Sigmoid colon (tissue), 7 donors: ENCODE measurements around the gene OPCML. TPM values are rescaled to one million over a fixed set of nuclear protein-coding genes. Genes with fewer than 3 reads are reported as not detected.

Source experiments
- DNase-seq: peaks from one replicate; pipeline ENCODE4 v3.0.0-alpha.2; 2019
- H3K27ac ChIP-seq, 4 donors: fragments of 200-600 bp; sonication (generic); one replicate each; pipeline ENCODE4 v1.5.1; 2016 to 2019; ENCODE audit warnings: mild to moderate bottlenecking in 1 of 4
- H3K27me3 ChIP-seq, 3 donors: fragments of 200-600 bp; sonication (generic); one replicate each; pipeline ENCODE4 v1.5.1; 2019; ENCODE audit warnings: mild to moderate bottlenecking in 1 of 3
- H3K36me3 ChIP-seq, 4 donors: fragments of 200-600 bp; sonication (generic); one replicate each; pipeline ENCODE4 v1.5.1; 2016 to 2019
- H3K4me1 ChIP-seq, 4 donors: fragments of 200-600 bp; sonication (generic); one replicate each; pipeline ENCODE4 v1.5.1; 2017 to 2019
- H3K4me3 ChIP-seq, 4 donors: fragments of 200-600 bp; sonication (generic); one replicate each; pipeline ENCODE4 v1.5.1; 2017 to 2019; ENCODE audit warnings: mild to moderate bottlenecking in 2 of 4, moderate library complexity in 1 of 4
- H3K9me3 ChIP-seq, 4 donors: fragments of 200-600 bp in 3 of 4; sonication (generic) in 3 of 4; one replicate each; pipeline versions ENCODE4 v1.5.1 to v1.6.1; 2013 to 2019
- EP300 ChIP-seq, 4 donors: sonication (generic); formaldehyde crosslinking; IDR thresholded peaks; one replicate each; pipeline ENCODE4 v1.6.1; 2017; ENCODE audit warnings: antibody characterized with exemption in 4 of 4
- POLR2A ChIP-seq, 2 donors: fragments of 450-650 bp; IDR thresholded peaks; one replicate each; pipeline ENCODE4 v1.6.1; 2016; ENCODE audit warnings: antibody characterized with exemption in 2 of 2, mild to moderate bottlenecking in 2 of 2, moderate library complexity in 2 of 2
- POLR2AphosphoS5 ChIP-seq, 4 donors: sonication (generic); formaldehyde crosslinking; IDR thresholded peaks; one replicate each; pipeline ENCODE4 v1.6.1; 2017; ENCODE audit warnings: antibody characterized with exemption in 4 of 4
- WGBS, 2 donors: extraction: QIAGEN DNeasy Blood & Tissue Kit; methylation state at CpG; one replicate each; pipeline ENCODE4 v1.1.7; 2013; 5-methylcytosine and 5-hydroxymethylcytosine counted together
- intact Hi-C: fragments of 100-400 bp; cut with DNase I; formaldehyde crosslinking; loops from one replicate; pipeline ENCODE4 v1.15.1; 2023
- polyA plus RNA-seq, 3 donors: library from polyadenylated mRNA; stranded (reverse); fragments of 200-250 nt; gene quantifications; one replicate each; pipeline ENCODE4 v1.2.3, GENCODE V29; 2013
- total RNA-seq, 4 donors: library from RNA; depleted of rRNA; stranded (reverse); fragments of >200 nt; gene quantifications; one replicate each; pipeline ENCODE4 v1.1.0, GENCODE V29; 2016
- TF ChIP-seq, protein P1 (sequence below), 4 experiments: fragments of 450-650 bp in 3 of 4; fragments of 200-600 bp in 1 of 4; IDR thresholded peaks; one replicate each; pipeline ENCODE4 v1.5.1; 2016 to 2019; ENCODE audit warnings: antibody characterized with exemption in 4 of 4, mild to moderate bottlenecking in 3 of 4, moderate library complexity in 2 of 4
- donor health status: healthy with polysubstance abuse.
- donor health status: Bipolar disorder and iron deficiency.
- donor health status: healthy.

Gene OPCML
- total and polyA plus RNA-seq, 7 donors, result under 0.01 to 0.14 (median 0.03) TPM; not detected in 4

DNA sequence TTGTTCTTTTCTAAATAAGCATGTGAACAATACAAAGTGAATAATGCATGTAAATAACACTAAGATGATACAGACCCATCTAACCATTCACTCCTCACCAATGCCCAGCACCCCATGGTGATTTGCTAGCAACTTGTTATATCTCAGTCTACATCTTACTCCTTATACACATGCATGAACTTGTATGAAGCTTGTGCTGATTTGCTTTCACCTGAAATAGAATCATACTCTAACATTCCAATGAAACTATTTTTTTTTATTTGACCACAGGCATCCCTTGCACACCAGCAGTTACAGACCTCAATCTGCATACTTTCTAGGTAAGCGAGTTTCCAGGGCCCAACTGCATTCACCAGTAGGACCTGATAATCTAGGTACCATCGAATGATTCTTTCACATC, 873.6 kb downstream of the OPCML start:
- H3K27me3 ChIP-seq, result no peaks in the 10 kb centered on the region
- 66 to 88% methylated on average over 2 of the region's 2 CpGs for WGBS, 2 donors
- H3K36me3 ChIP-seq, result no peaks in the 10 kb centered on the region
- intact Hi-C loops, result no loop called here
- H3K9me3 ChIP-seq, result no peaks in the 10 kb centered on the region
- H3K27ac ChIP-seq, result no peak overlapping the region
- no peak for TF ChIP-seq POLR2A (IDR thresholded peaks at IDR 0.05)
- H3K4me3 ChIP-seq, result no peak overlapping the region
- H3K4me1 ChIP-seq, result no peaks in the 10 kb centered on the region
- DNase-seq, result no peak

DNA sequence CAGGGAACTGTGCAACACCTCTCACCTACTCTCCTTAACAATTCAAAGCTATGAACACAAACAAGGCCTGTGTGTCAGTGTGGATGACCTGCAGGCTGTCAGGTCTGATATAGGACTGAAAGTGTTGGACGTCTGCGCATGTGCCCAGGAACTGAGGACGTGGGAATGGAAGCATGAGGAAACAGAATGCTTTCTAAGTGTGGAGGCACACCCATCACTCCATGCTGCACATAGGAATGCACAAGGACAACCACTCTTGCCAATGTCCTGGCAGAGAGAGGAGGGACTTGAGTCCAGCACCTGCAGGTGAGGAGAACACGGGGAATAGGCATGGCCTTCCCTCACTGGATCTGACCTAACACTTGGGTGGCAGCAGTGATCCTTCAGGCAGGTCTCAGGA, 874.3 kb downstream of the OPCML start:
- Histone ChIP-seq H3K27me3 (no peaks in the 10 kb centered on the region), H3K9me3 (no peaks in the 10 kb centered on the region), H3K4me3 (no peak overlapping the region), H3K27ac (no peak overlapping the region), H3K36me3 (no peaks in the 10 kb centered on the region), H3K4me1 (no peaks in the 10 kb centered on the region)
- intact Hi-C loops, result no loop called here
- DNase-seq, result no peak
- WGBS, 2 donors, result 85 to 88% methylated on average over 4 of the region's 4 CpGs
- no peak for TF ChIP-seq POLR2A (IDR thresholded peaks at IDR 0.05)
- TF ChIP-seq EP300 (IDR thresholded peaks at IDR 0.05), result no peak
- TF ChIP-seq, protein P1, sequence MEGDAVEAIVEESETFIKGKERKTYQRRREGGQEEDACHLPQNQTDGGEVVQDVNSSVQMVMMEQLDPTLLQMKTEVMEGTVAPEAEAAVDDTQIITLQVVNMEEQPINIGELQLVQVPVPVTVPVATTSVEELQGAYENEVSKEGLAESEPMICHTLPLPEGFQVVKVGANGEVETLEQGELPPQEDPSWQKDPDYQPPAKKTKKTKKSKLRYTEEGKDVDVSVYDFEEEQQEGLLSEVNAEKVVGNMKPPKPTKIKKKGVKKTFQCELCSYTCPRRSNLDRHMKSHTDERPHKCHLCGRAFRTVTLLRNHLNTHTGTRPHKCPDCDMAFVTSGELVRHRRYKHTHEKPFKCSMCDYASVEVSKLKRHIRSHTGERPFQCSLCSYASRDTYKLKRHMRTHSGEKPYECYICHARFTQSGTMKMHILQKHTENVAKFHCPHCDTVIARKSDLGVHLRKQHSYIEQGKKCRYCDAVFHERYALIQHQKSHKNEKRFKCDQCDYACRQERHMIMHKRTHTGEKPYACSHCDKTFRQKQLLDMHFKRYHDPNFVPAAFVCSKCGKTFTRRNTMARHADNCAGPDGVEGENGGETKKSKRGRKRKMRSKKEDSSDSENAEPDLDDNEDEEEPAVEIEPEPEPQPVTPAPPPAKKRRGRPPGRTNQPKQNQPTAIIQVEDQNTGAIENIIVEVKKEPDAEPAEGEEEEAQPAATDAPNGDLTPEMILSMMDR (IDR thresholded peaks at IDR 0.05), result no peak
- no peak for TF ChIP-seq POLR2AphosphoS5 (IDR thresholded peaks at IDR 0.05)

DNA sequence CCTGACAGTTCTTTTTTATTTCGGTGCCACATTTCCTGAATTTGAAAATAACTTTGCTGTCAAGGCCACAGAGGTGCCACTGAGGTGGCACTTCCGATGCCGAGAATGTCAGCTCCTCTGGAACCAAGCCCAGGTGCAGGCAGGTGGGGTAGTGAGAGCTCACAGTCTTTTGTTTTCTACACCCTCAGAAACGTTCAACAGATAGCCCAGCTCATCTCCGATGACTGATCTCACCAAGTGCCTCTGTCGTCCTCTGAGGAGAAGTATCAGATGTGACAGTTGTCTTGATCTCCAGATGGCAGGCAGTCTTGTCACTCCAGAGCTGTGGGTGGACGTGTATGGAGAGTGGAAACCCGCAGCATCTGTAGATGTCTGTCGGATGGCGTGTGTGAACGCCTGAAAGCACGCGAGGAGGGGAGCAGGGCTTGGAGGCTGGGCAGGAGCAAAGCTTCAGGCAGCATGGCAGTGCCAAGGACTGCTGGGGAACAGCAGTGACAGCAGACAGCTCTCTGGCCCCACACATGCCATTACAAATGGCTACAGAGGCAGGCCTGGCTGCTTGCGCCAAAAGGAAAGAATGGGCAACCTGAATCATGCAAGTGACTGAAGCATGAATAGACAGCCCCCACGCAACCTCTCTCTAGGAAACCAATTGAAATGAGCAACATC, 877.0 kb downstream of the OPCML start:
- no peaks in the 10 kb centered on the region for H3K4me1 ChIP-seq
- H3K9me3 ChIP-seq, result no peaks in the 10 kb centered on the region
- H3K27ac ChIP-seq, result no peak overlapping the region
- H3K27me3 ChIP-seq, result no peaks in the 10 kb centered on the region
- TF ChIP-seq POLR2AphosphoS5 (IDR thresholded peaks at IDR 0.05) (no peak), EP300 (IDR thresholded peaks at IDR 0.05) (no peak), POLR2A (IDR thresholded peaks at IDR 0.05) (no peak)
- TF ChIP-seq, protein P1 (IDR thresholded peaks at IDR 0.05), result no peak
- 88 to 90% methylated on average over 15 of the region's 15 CpGs for WGBS, 2 donors
- DNase-seq, result no peak
- no peak overlapping the region for H3K4me3 ChIP-seq
- intact Hi-C loops, result no loop called here
- no peaks in the 10 kb centered on the region for H3K36me3 ChIP-seq

DNA sequence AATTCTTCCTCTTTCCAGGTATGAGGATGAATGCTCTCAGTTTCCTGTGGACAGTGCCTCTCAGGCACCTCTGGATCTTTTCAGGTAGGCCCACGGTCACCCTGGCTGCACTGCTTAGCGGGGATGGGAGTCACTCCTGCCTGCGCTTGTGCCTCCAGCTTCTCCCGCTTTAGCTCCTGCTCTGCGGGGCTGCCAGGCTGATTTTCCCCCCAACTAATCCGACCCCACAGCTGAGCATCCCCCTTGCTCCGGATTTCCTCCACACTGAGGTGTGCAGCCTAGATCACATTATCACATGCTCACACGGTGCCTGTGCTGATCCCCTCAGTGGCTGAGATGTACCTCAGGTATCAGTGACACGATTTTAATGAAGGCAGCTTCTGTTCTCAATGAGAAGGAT, 879.1 kb downstream of the OPCML start:
- intact Hi-C loops, result no loop called here

DNA sequence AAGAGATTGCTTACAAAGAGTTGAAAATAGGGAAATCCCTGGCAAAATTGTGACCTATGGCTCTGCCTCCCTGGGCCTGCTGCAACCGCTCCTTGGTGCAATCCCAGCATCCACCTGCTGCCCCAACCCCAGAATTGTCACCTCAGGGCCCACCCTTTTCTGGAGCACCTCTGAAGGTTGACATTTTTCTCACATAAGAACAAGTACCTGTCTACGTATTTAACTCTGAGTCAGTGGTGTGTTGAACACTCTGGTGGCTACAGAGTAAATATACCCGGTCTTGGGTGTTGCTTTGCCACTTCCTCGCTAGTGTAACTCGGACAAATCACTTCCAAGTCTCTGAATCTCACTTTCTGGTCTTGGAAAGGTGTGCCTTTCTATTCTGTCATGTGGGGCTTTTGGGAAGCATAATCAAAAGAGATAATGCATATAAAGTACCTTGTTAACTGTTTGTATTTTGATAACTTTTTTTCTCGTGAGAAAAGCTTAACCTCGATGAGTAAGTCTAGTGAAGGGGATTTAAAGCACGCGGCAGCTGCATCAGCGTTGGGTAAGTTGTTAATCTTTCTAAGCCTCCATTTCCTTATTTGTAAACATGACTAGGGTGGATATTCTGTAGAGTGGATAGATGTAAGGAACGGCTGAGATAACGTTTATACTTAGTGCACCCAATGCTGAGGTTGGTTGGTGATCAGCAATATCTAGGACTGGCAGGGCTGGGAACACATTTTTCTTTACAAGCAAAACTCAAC, 881.2 kb downstream of the OPCML start:
- H3K27ac ChIP-seq, result no peak overlapping the region
- H3K9me3 ChIP-seq, result no peaks in the 10 kb centered on the region
- 75 to 81% methylated on average over 12 of the region's 12 CpGs for WGBS, 2 donors
- intact Hi-C loops, result no loop called here
- H3K4me1 ChIP-seq, result no peaks in the 10 kb centered on the region
- no peak overlapping the region for H3K4me3 ChIP-seq
- DNase-seq, result no peak
- TF ChIP-seq EP300 (IDR thresholded peaks at IDR 0.05) (no peak), POLR2A (IDR thresholded peaks at IDR 0.05) (no peak), POLR2AphosphoS5 (IDR thresholded peaks at IDR 0.05) (no peak)
- TF ChIP-seq, protein P1 (IDR thresholded peaks at IDR 0.05), result no peak
- H3K27me3 ChIP-seq, result no peaks in the 10 kb centered on the region
- H3K36me3 ChIP-seq, result no peaks in the 10 kb centered on the region

More for the DNA sequence above, 879.1 kb downstream of the OPCML start:
- Histone ChIP-seq H3K36me3 (no peaks in the 10 kb centered on the region), H3K27me3 (no peaks in the 10 kb centered on the region), H3K4me1 (no peaks in the 10 kb centered on the region), H3K27ac (no peak overlapping the region), H3K9me3 (no peaks in the 10 kb centered on the region), H3K4me3 (no peak overlapping the region)
- 86 to 88% methylated on average over 9 of the region's 9 CpGs for WGBS, 2 donors
- TF ChIP-seq, protein P1 (IDR thresholded peaks at IDR 0.05), result no peak
- no peak for TF ChIP-seq POLR2A (IDR thresholded peaks at IDR 0.05)
- TF ChIP-seq POLR2AphosphoS5 (IDR thresholded peaks at IDR 0.05), result no peak
- no peak for DNase-seq
